NCI-H69 (cell line): ENCODE results near the gene FSIP2.
A peak's percentile ranks its signal among the peaks of the same experiment; 100 is the strongest.
"Not testable (repeated sequence)": the region's sequence is repeated elsewhere in the genome, so short reads cannot be mapped to it uniquely, and the experiment has no call there.

Source experiments
- DNase-seq: peaks from one replicate; lab custom pipeline; 2025; lab: John Stamatoyannopoulos, UW

The FSIP2 gene

DNA sequence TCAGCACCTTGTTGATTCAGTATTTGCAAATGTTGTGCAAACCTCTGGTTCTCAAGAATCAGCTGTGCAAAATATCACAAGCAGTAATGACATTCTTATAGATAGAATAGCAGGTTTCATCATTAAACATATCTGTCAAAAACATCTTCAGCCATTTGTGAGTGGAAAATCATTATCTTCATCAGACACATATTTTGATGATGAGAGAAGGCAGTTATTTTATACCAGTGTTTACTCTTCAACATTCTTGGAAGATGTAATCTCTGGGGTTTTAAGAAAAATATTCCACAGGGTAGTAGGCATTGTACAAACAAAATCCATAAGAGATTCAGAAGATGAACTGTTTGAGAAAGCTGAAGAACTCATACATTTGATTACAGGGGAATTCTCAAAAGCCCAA is 64.3 kb downstream of the FSIP2 start:
- no peak for DNase-seq

GRCh38 chr2:185806783-185807182 is 68.2 kb downstream of the FSIP2 start:
- no peak for DNase-seq

- no peak for DNase-seq
These were observed 68.7 kb downstream of the FSIP2 start for GRCh38 chr2:185807351-185807750.

- DNase-seq, result no peak
These were observed 73.0 kb downstream of the FSIP2 start for GRCh38 chr2:185811580-185811979.

DNA sequence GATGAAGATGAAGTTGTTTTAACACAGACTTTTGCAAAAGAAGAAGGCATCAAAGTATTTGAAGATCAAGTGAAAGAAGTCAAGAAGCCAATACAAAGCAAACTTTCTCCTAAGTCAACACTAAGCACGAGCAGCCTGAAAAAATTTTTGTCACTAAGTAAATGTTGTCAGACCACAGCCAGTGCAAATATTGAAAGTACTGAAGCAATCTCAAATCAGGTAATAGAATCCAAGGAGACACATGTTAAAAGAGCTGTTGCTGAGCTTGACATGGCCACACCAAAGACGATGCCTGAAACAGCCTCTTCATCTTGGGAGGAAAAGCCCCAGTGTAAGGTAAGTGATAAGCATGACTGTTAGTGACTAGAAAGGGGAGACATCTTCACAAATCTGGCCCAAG is 75.1 kb downstream of the FSIP2 start:
- DNase-seq, result no peak

GRCh38 chr2:185817991-185818390 is 79.4 kb downstream of the FSIP2 start:
- DNase-seq, result no peak

- DNase-seq, result no peak
These were observed 82.9 kb downstream of the FSIP2 start for GRCh38 chr2:185821467-185821866.

- no peak for DNase-seq
These were observed 85.2 kb downstream of the FSIP2 start for GRCh38 chr2:185823773-185824172.

DNA sequence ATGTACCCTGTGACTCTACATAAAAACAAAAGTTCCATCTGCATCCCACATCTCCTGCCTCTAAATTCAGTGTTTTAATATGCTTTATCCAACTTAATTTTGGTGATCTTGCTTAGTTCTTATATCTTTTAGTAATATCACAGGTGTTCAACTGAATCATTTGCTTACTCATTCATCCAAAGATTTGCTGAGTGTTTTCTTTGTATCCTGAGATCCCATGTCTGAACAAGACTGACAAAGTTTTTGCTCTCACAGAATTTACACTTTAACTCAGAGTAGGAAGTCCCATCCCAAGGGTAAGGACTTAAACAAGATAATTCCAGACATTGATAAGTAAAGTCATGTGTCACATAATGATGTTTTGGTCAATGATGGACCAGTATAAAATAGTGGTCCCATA is 87.0 kb downstream of the FSIP2 start:
- DNase-seq, result no peak

GRCh38 chr2:185828326-185828725 is 89.7 kb downstream of the FSIP2 start:
- no peak for DNase-seq

- no peak for DNase-seq
These were observed 95.3 kb downstream of the FSIP2 start for GRCh38 chr2:185833864-185834263.

DNA sequence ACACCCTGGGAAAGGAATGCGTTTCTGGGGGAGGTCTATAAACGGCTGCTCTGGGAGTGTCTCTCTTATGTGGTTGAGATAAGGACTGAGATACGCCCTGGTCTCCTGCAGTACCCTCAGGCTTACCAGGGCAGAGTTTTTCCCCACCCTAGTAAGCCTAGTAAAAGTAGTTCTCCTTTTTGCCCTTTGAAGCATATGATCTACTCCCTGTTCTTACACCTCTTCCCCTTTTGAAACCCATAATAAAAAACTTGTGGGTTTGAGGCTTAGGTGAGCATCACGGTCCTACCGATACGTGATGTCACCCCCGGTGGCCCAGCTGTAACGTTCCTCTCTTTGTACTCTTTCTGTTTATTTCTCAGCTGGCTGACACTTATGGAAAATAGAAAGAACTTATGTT is 97.4 kb downstream of the FSIP2 start:
- DNase-seq, result no peak

DNA sequence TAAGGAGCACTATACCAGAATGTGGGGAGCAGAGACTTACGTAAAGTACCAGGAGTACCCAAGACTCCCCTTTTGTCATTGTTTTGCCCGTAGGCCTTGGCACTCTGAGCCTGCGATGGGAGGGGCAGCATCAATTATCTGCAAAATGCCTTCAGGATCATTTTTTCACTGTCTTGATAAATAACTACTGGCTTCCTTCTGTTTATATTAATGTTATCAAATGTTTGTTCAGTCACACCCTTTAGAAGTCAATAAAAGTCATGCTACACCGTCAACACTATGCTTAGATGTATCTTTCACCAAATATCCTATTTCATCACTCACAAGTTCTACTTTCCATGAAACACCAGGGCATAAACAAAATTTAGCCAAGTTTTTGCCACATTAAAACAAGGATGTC is 116.3 kb downstream of the FSIP2 start:
- DNase-seq, result no peak

GRCh38 chr2:185857691-185858090 is 119.1 kb downstream of the FSIP2 start:
- DNase-seq, result no peak

GRCh38 chr2:185859506-185859905 is 120.9 kb downstream of the FSIP2 start:
- no peak for DNase-seq

DNA sequence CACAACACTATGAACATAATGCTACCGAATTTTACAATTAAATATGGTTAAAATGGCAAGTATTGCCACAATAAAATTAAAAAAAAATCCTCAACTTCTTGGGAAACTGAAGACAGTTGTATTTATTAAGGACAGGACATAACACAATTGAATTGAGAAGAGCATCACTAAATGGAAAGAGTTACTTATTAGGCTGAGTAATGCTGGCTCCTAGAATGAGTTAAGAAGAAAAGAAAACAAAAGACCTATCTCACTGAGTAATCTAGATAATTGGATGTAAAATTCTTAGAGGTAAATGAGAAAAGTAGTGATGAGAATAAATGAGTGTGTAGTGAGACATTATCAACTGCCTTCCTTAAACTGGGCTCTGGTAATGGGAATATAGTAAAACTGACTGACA is 121.7 kb downstream of the FSIP2 start:
- no peak for DNase-seq

DNA sequence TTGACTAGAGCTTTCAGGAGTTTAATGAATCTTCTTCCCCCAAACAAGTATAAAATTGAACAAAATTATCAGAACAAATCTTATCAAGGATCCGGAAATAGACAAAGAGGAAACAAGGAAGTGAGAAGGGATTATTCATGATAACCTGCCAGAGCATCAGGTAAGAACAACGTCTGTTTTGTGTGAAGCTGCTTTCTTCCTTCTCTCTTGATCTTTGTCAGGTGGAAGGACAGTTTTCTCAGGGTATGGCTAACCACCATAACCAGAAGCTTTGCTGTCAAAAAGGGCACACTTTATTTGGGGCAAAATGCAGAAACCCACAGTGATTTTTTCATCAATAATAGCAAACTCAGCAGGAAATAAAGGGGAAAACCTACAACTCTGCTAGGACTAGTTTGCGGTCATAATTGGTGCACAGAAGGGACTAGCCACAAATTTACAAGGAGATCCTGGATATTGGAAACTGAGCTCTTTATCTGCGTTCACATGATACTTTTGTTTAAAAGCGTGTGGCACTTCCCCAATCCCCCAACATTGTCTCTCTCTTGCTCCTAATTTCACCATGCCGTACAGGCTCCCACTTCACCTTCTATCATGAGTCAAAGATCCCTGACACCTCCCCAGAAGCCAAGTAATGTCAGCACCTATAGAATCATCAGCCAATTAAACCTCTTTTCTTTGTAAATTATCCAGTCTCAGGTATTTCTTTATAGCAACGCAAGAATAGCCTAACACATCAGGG is 124.2 kb downstream of the FSIP2 start:
- DNase-seq, result no peak

- not testable (repeated sequence) for DNase-seq
These were observed 126.1 kb downstream of the FSIP2 start for GRCh38 chr2:185864468-185865260.

- peak; percentile 31 for DNase-seq
These were observed 136.7 kb downstream of the FSIP2 start for GRCh38 chr2:185875136-185875931.

GRCh38 chr2:185876234-185876633 is 137.6 kb downstream of the FSIP2 start:
- DNase-seq, result no peak

- DNase-seq, result no peak
These were observed 141.8 kb downstream of the FSIP2 start for GRCh38 chr2:185880396-185880795.
